Endometrial microvascular endothelial cells (primary cell): ENCODE measurements around the gene GSTP1. TPM values are rescaled to one million over a fixed set of nuclear protein-coding genes. Genes with fewer than 3 reads are reported as not detected.

Source experiments
- in situ Hi-C: cut with HindIII; loops from 2 replicates; pipeline ENCODE4 v1.10.0; 2017; ENCODE audit warnings: low sequenced_read_pairs, low pct_unique_long_range_greater_than_20kb; ENCODE audit errors: inconsistent ontology term
- total RNA-seq: library from RNA; depleted of rRNA; stranded (reverse); fragments of >200 nt; gene quantifications from one replicate; pipeline ENCODE4 v1.2.3, GENCODE V29; 2015; ENCODE audit errors: inconsistent ontology term

Gene GSTP1
- total RNA-seq, 1 donor from 2014 or later = 1,295 TPM

GRCh38 chr11:67635231-67635521 lies 51.6 kb downstream of the GSTP1 start:
- in situ Hi-C loops = no loop called here

Other genes with a start within 250 kb of the GSTP1 start
- 100 TPM for gene POLD4, start 230.3 kb upstream of the GSTP1 start, total RNA-seq
- gene CLCF1, start 210.2 kb upstream of the GSTP1 start, total RNA-seq = 2.2 TPM
- 9.5 TPM for gene RAD9A, start 191.8 kb upstream of the GSTP1 start, total RNA-seq
- gene PPP1CA, start 182.0 kb upstream of the GSTP1 start, total RNA-seq = 302 TPM
- gene TBC1D10C, start 179.7 kb upstream of the GSTP1 start, total RNA-seq = not detected
- gene CARNS1, start 168.1 kb upstream of the GSTP1 start, total RNA-seq = not detected
- 65.8 TPM for gene RPS6KB2, start 155.3 kb upstream of the GSTP1 start, total RNA-seq
- gene PTPRCAP, start 146.1 kb upstream of the GSTP1 start, total RNA-seq = not detected
- gene CORO1B, start 140.3 kb upstream of the GSTP1 start, total RNA-seq = 130 TPM
- gene GPR152, start 131.1 kb upstream of the GSTP1 start, total RNA-seq = not detected
- 2.0 TPM for gene CABP4, start 128.5 kb upstream of the GSTP1 start, total RNA-seq
- 39.0 TPM for gene TMEM134, start 114.6 kb upstream of the GSTP1 start, total RNA-seq
- 31.4 TPM for gene AIP, start 100.8 kb upstream of the GSTP1 start, total RNA-seq
- 12.5 TPM for gene PITPNM1, start 78.4 kb upstream of the GSTP1 start, total RNA-seq
- gene CDK2AP2, start 75.7 kb upstream of the GSTP1 start, total RNA-seq = 53.1 TPM
- gene CABP2, start 60.4 kb upstream of the GSTP1 start, total RNA-seq = not detected
- 254 TPM for gene NDUFV1, start 23.1 kb downstream of the GSTP1 start, total RNA-seq
- gene NUDT8, start 46.1 kb downstream of the GSTP1 start, total RNA-seq = 12.9 TPM
- gene TBX10, start 56.0 kb downstream of the GSTP1 start, total RNA-seq = not detected
- gene ACY3, start 66.9 kb downstream of the GSTP1 start, total RNA-seq = not detected
- not detected for gene ALDH3B2, start 90.8 kb downstream of the GSTP1 start, total RNA-seq